HepG2 (cell line): ENCODE measurements around the gene SURF2. TPM values are rescaled to one million over a fixed set of nuclear protein-coding genes. Genes with fewer than 3 reads are reported as not detected.

Source experiments
- ATM ChIP-seq: fragments of 450-650 bp; IDR thresholded peaks from 2 replicates; pipeline ENCODE4 v1.7.1; 2017; ENCODE audit warnings: mild to moderate bottlenecking, borderline replicate concordance
- FOXK1 ChIP-seq: sonication (generic); formaldehyde crosslinking; IDR thresholded peaks from 2 replicates; pipeline ENCODE4 v1.4.0; 2020; ENCODE audit warnings: low read depth, missing genetic modification reagents, borderline replicate concordance
- GABPA ChIP-seq, 2 experiments: IDR thresholded peaks; 2 replicates each; pipeline ENCODE4 v1.6.1; 2011 to 2016; ENCODE audit warnings: low read depth in 2 of 2, low read length in 1 of 2, missing biosample characterization in 1 of 2, missing genetic modification characterization in 1 of 2
- KAT8 ChIP-seq: IDR thresholded peaks from 2 replicates; pipeline ENCODE4 v1.6.1; 2016; ENCODE audit warnings: missing genetic modification reagents, missing compliant biosample characterization
- MEIS2 ChIP-seq: sonication (generic); formaldehyde crosslinking; IDR thresholded peaks from 2 replicates; pipeline ENCODE4 v1.9.0; 2021; ENCODE audit warnings: mild to moderate bottlenecking, missing genetic modification reagents
- MIER3 ChIP-seq: IDR thresholded peaks from 2 replicates; pipeline ENCODE4 v1.6.1; 2016; ENCODE audit warnings: missing compliant biosample characterization, borderline replicate concordance
- MLLT10 ChIP-seq: sonication (generic); formaldehyde crosslinking; IDR thresholded peaks from 2 replicates; pipeline ENCODE4 v1.4.0; 2020; ENCODE audit warnings: missing genetic modification reagents
- NR2C2 ChIP-seq: sonication (generic); formaldehyde crosslinking; IDR thresholded peaks from 2 replicates; pipeline ENCODE4 v1.4.0; 2020; ENCODE audit warnings: missing genetic modification reagents, mild to moderate bottlenecking, moderate library complexity, borderline replicate concordance
- RARG ChIP-seq: sonication (generic); formaldehyde crosslinking; IDR thresholded peaks from 2 replicates; pipeline ENCODE4 v1.4.0; 2020; ENCODE audit warnings: low read depth, mild to moderate bottlenecking, missing genetic modification reagents
- TBX3 ChIP-seq: fragments of 450-650 bp; IDR thresholded peaks from 2 replicates; pipeline ENCODE4 v1.6.1; 2017; ENCODE audit warnings: antibody characterized with exemption, mild to moderate bottlenecking, inconsistent platforms, borderline replicate concordance
- TEAD2 ChIP-seq: sonication (generic); formaldehyde crosslinking; IDR thresholded peaks from 2 replicates; pipeline ENCODE4 v1.9.0; 2021; ENCODE audit warnings: missing genetic modification reagents
- TFAP4 ChIP-seq: sonication (generic); IDR thresholded peaks from 2 replicates; pipeline ENCODE4 v1.6.1; 2016; ENCODE audit warnings: low read depth, borderline replicate concordance
- THYN1 ChIP-seq: sonication (generic); formaldehyde crosslinking; IDR thresholded peaks from 2 replicates; pipeline ENCODE4 v1.8.1; 2023; ENCODE audit warnings: low read depth, mild to moderate bottlenecking, moderate library complexity, missing genetic modification reagents, borderline replicate concordance
- ZFP36L2 ChIP-seq: sonication (generic); formaldehyde crosslinking; IDR thresholded peaks from 2 replicates; pipeline ENCODE4 v1.4.0; 2020; ENCODE audit warnings: missing genetic modification reagents
- ZNF318 ChIP-seq: sonication (generic); formaldehyde crosslinking; IDR thresholded peaks from 2 replicates; pipeline ENCODE4 v1.4.0; 2020; ENCODE audit warnings: mild to moderate bottlenecking, missing genetic modification reagents
- ZNF350 ChIP-seq: sonication (generic); formaldehyde crosslinking; IDR thresholded peaks from 2 replicates; pipeline ENCODE4 v1.4.0; 2020; ENCODE audit warnings: mild to moderate bottlenecking, low read depth, missing genetic modification reagents, borderline replicate concordance
- ZNF354B ChIP-seq: sonication (generic); formaldehyde crosslinking; IDR thresholded peaks from 2 replicates; pipeline ENCODE4 v1.8.0; 2022; ENCODE audit warnings: mild to moderate bottlenecking, missing genetic modification reagents
- ZNF615 ChIP-seq: sonication (generic); formaldehyde crosslinking; IDR thresholded peaks from 2 replicates; pipeline ENCODE4 v1.5.0; 2020; ENCODE audit warnings: mild to moderate bottlenecking, missing genetic modification reagents, borderline replicate concordance
- ZNF629 ChIP-seq: sonication (generic); formaldehyde crosslinking; conservative IDR thresholded peaks from 2 replicates; pipeline ENCODE4 v1.5.0; 2020; ENCODE audit warnings: missing genetic modification reagents
- ZNF7 ChIP-seq: IDR thresholded peaks from 2 replicates; pipeline ENCODE4 v1.6.1; 2016; ENCODE audit warnings: missing biosample characterization, missing genetic modification reagents
- polyA plus RNA-seq, 8 experiments: library from polyadenylated mRNA; depleted of rRNA in 3 of 8; stranded (reverse) in 7 of 8; unstranded in 1 of 8; fragments of >200 nt; fragmentation: Illumina TruSeq in 4 of 8; extraction: Trizol in 4 of 8; gene quantifications; 2 replicates each; pipeline versions ENCODE4 v1.2.1 to v1.2.3, GENCODE V29; 2011 to 2016; ENCODE audit warnings: low read depth in 4 of 8, missing spikeins in 1 of 8, mixed read lengths in 1 of 8; ENCODE audit not compliant: insufficient read depth in 1 of 8
- total RNA-seq, 5 experiments: library from RNA; depleted of rRNA; stranded (reverse); fragments of >200 nt; fragmentation: Illumina TruSeq; extraction: Trizol; gene quantifications; 2 replicates each; pipeline ENCODE4 v1.2.3, GENCODE V29; 2016; ENCODE audit warnings: low read depth in 1 of 5

Gene SURF2
- total and polyA plus RNA-seq, 2 of the 13 experiments (the other 11 are each of a cell fraction or from before 2014, with no cell fraction given): 6.3 to 13.6 TPM

GRCh38 chr9:133347985-133348717, 8.2 kb upstream of the SURF2 start, which contains the start of the genes MED22 and RPL7A (continued):
- TF ChIP-seq ZNF318: 0 out of 2 replicates have a peak, but pooled peaks have one; percentile 58
- peak; percentile 51; the same call in 1 of the 2 replicates for TF ChIP-seq MEIS2
- 0 out of 2 replicates have a peak, but pooled peaks have one; percentile 58 for TF ChIP-seq ZNF615 (CRISPR knock-in tag)
- no peak for TF ChIP-seq MLLT10 (CRISPR knock-in tag)
- no peak for TF ChIP-seq ZNF7
- no peak for TF ChIP-seq ZFP36L2
- no peak for TF ChIP-seq TBX3
- TF ChIP-seq GABPA (IDR thresholded peaks at IDR 0.05; ENCODE audit: low read depth, low read length): no peak
- peak; percentile 80 for TF ChIP-seq GABPA (CRISPR knock-in tag; IDR thresholded peaks at IDR 0.05; ENCODE audit: low read depth)
- TF ChIP-seq THYN1 (CRISPR knock-in tag): no peak
- TF ChIP-seq ZNF350 (CRISPR knock-in tag): peak; percentile 76; the same call in 1 of the 2 replicates
- TF ChIP-seq MIER3: peak; percentile 80; the same call in 1 of the 2 replicates
- TF ChIP-seq NR2C2 (CRISPR knock-in tag): peak; percentile 69
- TF ChIP-seq TFAP4: no peak
- TF ChIP-seq ZNF629 (CRISPR knock-in tag): no peak
- no peak for TF ChIP-seq TEAD2 (CRISPR knock-in tag)
- TF ChIP-seq ZNF354B (CRISPR knock-in tag): no peak
- peak; percentile 65; the same call in 1 of the 2 replicates for TF ChIP-seq FOXK1 (CRISPR knock-in tag)
- TF ChIP-seq ATM: no peak
- peak; percentile 92 for TF ChIP-seq KAT8
- no peak for TF ChIP-seq RARG (CRISPR knock-in tag)
